Fibroblast of villous mesenchyme (primary cell): ENCODE data around the gene CFAP97D2. TPM values are rescaled to one million over a fixed set of nuclear protein-coding genes. Genes with fewer than 3 reads are reported as not detected.
A peak's percentile ranks its signal among the peaks of the same experiment; 100 is the strongest.

Experiments
- DNase-seq: peaks from one replicate; pipeline ENCODE4 v3.0.0-alpha.2; 2010; ENCODE audit warnings: low read depth
- H3K4me3 ChIP-seq: 2 replicates; pipeline ENCODE4 v1.5.1; 2011; ENCODE audit warnings: low read depth, mild to moderate bottlenecking, low read length
- total RNA-seq: library from RNA; depleted of rRNA; stranded (reverse); fragments of >200 nt; gene quantifications from 2 replicates; pipeline ENCODE4 v1.2.3, GENCODE V29; 2012
- TF ChIP-seq, protein P1 (sequence below): IDR thresholded peaks from 2 replicates; pipeline ENCODE4 v1.5.1; 2012; ENCODE audit warnings: low read depth, mild to moderate bottlenecking, low read length; ENCODE audit not compliant: insufficient read depth

Gene CFAP97D2
- total RNA-seq, 1 donor, result not detected

DNA sequence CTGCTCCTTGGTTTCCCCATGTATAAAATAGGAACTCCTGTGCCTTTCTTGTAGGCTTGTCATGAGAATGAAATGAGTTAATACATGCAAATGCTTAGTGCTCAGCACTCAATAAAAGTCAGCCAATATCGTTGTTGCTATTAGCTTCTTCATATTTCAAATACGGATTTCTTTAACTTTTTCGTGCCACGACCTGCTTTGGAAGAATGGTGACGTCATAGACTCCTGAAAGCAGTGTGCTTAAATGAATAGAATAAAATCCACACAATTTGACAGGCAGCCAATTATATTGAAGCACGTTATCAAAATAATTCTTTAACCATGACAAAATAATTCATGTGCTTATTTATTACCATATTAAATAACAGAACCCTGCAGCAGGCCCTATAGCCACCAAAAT, 29.1 kb downstream of the CFAP97D2 start:
- H3K4me3 ChIP-seq, result no peak overlapping the region
- DNase-seq, result no peak
- TF ChIP-seq, protein P1, sequence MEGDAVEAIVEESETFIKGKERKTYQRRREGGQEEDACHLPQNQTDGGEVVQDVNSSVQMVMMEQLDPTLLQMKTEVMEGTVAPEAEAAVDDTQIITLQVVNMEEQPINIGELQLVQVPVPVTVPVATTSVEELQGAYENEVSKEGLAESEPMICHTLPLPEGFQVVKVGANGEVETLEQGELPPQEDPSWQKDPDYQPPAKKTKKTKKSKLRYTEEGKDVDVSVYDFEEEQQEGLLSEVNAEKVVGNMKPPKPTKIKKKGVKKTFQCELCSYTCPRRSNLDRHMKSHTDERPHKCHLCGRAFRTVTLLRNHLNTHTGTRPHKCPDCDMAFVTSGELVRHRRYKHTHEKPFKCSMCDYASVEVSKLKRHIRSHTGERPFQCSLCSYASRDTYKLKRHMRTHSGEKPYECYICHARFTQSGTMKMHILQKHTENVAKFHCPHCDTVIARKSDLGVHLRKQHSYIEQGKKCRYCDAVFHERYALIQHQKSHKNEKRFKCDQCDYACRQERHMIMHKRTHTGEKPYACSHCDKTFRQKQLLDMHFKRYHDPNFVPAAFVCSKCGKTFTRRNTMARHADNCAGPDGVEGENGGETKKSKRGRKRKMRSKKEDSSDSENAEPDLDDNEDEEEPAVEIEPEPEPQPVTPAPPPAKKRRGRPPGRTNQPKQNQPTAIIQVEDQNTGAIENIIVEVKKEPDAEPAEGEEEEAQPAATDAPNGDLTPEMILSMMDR, result no peak

DNA sequence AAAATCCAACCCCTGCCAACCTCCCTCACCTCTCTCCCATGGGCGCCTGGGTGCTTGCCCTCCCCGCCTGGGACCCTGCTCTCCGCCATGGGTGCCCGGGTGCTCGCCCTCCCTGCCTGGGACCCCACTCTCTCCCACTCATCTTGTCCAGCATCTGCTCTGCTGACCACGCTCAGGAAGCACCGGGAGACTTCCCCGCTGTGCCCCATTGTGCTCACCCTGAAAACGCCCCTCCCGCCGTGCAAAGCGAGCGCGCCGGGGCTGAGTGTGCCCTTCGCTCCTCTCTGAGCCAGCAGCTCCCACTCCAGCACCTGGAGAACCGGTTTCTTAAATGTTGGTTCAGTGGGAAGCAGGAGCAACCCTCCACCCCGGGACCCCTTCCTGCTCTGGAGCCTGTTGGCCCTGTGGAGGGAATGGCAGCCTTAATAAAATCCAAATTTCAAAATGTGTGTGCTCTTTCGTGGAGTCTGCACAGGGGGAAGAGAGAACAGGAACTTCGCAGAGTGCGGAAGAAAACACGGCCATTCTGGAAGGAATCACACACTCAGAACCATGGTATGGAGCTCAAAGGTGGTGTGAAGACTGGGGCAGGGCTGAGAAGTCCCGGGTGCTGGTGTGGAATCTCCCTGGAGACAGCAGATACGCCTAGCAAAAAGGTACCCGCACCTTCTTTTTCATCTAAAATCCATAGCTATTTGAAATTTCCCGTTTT, 32.5 kb downstream of the CFAP97D2 start:
- TF ChIP-seq, protein P1, result no peak
- H3K4me3 ChIP-seq, result no peak overlapping the region
- no peak for DNase-seq

DNA sequence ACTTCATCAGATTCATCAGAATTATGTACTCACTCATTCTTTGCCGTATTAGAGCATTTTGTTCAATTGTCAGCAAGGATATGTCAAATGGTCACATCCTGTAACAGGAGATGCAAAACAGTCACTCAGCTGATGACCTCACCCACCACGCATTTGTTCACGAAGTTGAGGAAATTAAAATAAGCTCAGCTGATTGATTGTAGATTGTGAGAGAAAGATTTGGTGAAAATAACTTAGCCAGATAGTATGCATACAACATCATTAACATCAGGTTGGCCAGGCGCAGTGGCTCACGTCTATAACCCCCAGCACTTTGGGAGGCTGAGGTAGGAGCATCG, 33.1 kb downstream of the CFAP97D2 start:
- no peak overlapping the region for H3K4me3 ChIP-seq
- peak; percentile 48 for DNase-seq
- TF ChIP-seq, protein P1, result no peak

DNA sequence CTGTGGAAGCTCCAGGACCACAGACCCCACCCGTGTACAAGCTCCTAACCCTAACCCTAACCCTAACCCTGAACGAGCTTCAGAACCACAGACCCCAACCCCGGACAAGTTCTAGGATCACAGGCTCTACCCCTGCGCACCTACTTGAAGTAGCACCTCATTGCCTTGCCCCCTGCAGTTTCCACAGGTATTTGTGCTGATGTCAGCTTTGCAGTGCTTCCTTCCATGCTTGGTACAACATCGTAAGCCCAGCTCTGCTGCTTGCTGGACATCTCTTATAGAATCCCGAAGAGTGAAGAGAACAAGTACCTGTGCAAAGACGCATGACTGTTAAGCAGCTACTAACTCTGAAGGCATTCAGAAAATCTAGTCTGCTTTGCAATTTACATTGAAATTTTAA, 34.9 kb downstream of the CFAP97D2 start:
- no peak for DNase-seq
- TF ChIP-seq, protein P1, result no peak
- H3K4me3 ChIP-seq, result no peak overlapping the region

DNA sequence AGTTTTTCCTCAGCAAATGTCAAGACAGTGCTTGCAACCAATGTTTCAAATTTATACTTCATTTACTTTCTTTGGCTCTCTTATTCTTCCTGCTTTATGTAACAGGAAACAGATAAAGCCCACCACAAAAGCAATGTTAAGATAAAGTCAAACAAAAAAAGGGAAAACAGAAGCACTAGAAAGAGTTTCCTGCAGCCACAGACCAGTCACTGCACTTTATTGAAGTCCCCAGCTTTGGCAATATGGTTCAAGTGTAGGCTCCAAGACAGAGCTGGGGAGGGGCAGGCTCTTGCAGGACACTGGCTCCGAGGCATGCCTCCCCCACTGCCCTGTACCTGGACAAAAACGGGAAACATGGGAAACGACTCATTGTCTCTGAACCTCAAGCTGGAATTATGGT, 40.3 kb downstream of the CFAP97D2 start:
- no peak overlapping the region for H3K4me3 ChIP-seq
- DNase-seq, result no peak
- TF ChIP-seq, protein P1, result no peak

DNA sequence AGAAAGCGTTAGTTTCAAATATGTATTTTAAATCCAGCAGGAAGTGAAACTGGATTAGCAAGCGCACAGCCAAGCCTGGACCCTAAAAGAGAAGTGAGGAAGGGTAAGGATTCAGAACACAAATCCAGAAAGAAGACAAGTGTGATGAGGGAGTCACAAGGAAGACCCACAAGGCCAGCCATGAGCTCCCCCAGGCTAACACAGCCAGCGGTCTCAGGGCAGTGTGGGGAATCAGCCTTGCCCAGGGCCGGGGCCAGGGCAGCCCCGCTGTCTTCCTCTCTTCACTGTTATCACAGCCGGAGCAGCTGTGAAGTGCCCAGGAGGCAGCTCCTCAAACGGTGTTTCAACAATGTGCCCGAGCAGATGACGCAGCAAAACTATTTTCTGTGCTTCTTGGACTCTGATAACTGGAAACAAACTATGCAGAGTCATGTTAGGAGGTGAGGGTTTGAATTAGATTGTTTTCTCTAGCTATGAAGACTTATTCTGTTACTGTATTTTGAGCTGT, 43.5 kb downstream of the CFAP97D2 start:
- peak overlapping the region; percentile 25 for H3K4me3 ChIP-seq
- DNase-seq, result peak; percentile 71
- TF ChIP-seq, protein P1, result no peak

DNA sequence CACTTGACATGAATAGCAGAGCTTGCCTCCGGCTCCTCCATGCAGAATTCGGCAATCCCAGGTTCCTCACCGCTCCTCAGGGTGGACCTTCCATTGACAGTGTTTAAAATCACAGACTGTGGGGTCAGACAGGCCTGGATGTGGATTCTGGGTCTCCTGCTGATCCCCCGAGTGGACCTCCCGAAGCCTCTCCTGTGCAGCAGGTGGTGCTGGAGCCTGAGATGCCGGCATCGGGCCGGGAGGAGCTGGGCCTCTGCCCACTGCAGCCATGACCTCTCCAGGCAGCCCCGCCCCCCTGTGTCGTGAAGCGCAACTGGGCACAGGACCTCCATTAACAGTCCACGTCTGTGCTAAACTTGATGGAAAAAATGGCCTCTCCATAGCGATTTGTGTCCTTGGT, 45.1 kb downstream of the CFAP97D2 start:
- TF ChIP-seq, protein P1, result no peak
- DNase-seq, result no peak
- H3K4me3 ChIP-seq, result no peak overlapping the region
